ENCODE results near the gene HS3ST3B1. TPM values are rescaled to one million over a fixed set of nuclear protein-coding genes. Genes with fewer than 3 reads are reported as not detected.

The HS3ST3B1 gene
- total RNA-seq, 2 donors from 2014 or later: 0.73 to 1.7 TPM

GRCh38 chr17:14373614-14374259 lies 72.9 kb downstream of the HS3ST3B1 start:
- ATAC-seq: no peak
- DNase-seq: no peak
- intact Hi-C loops (cut with DNase I, micrococcal nuclease): no loop called here

GRCh38 chr17:14374268-14374667 lies 73.4 kb downstream of the HS3ST3B1 start:
- intact Hi-C loops (cut with DNase I, micrococcal nuclease): no loop called here
- DNase-seq: no peak
- no peak for ATAC-seq

- DNase-seq: no peak
- ATAC-seq: no peak
- intact Hi-C loops (cut with DNase I, micrococcal nuclease): no loop called here
Measured at GRCh38 chr17:14376666-14377065, 75.8 kb downstream of the HS3ST3B1 start.

- intact Hi-C loops (cut with DNase I, micrococcal nuclease): no loop called here
- DNase-seq: no peak
- no peak for ATAC-seq
Measured at GRCh38 chr17:14381606-14382005, 80.7 kb downstream of the HS3ST3B1 start.

- ATAC-seq: no peak
- DNase-seq: no peak
- intact Hi-C loops (cut with DNase I, micrococcal nuclease): no loop called here
Measured at GRCh38 chr17:14387036-14387435, 86.2 kb downstream of the HS3ST3B1 start.

GRCh38 chr17:14389681-14390080 lies 88.8 kb downstream of the HS3ST3B1 start:
- ATAC-seq: no peak
- intact Hi-C loops (cut with DNase I, micrococcal nuclease): no loop called here
- no peak for DNase-seq

GRCh38 chr17:14393723-14394122 lies 92.8 kb downstream of the HS3ST3B1 start:
- no peak for ATAC-seq
- intact Hi-C loops (cut with DNase I, micrococcal nuclease): no loop called here
- no peak for DNase-seq

GRCh38 chr17:14395255-14395654 lies 94.4 kb downstream of the HS3ST3B1 start:
- DNase-seq: no peak
- ATAC-seq: no peak
- intact Hi-C loops (cut with DNase I, micrococcal nuclease): no loop called here

- intact Hi-C loops (cut with DNase I, micrococcal nuclease): no loop called here
- DNase-seq: no peak
- ATAC-seq: no peak
Measured at GRCh38 chr17:14396547-14396946, 95.7 kb downstream of the HS3ST3B1 start.

GRCh38 chr17:14398766-14399165 lies 97.9 kb downstream of the HS3ST3B1 start:
- intact Hi-C loops (cut with DNase I, micrococcal nuclease): no loop called here
- no peak for ATAC-seq
- DNase-seq: no peak

Other genes with a start within 250 kb of the HS3ST3B1 start
- gene COX10, start 231.6 kb upstream of the HS3ST3B1 start, total RNA-seq: 10 to 100 TPM; 29.1 to 34.6 TPM
- not detected for gene CDRT15, start 64.2 kb upstream of the HS3ST3B1 start, total RNA-seq

Data from left colon (tissue), 2 donors.